ENCODE data around the gene GIPC1.
"Not testable (repeated sequence)": the region's sequence is repeated elsewhere in the genome, so short reads cannot be mapped to it uniquely, and the experiment has no call there.

Gene GIPC1

DNA sequence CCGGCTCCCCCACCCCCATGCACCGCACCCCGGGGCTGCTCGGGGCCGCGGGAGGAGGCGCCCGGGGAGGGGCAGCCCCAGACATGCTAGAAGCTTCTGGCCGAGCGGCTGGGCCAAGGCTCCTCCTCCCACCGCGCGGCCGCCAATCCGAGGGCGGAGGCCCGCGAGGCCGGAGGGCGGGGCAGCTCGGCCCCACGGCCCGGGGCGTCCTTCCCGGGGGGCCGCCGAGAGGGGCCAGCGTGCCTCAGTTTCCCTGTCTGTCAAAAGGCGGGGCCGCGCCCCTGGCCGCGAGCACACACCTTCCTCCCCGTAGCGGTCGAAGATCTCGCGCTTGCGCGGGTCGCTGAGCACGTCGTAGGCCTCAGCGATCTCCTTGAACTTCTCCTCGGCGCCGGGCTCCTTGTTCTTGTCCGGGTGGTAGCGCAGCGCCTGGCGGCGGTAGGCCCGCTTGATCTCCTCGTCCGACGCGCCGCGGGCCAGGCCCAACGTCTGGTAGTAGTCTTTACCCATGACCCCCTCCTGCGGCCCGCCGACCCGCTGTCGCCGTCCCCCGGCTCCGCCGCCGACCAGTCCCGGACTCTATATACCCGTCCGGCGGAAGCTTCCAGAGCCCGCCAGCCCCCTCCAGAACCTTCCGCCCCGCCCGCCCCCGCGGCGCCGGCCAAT lies 22.0 kb upstream of the GIPC1 start, which contains the start of gene DNAJB1:
TSS of gene DNAJB1 (minus strand) at position 558 of the 666 bp plus-strand sequence. CDS start at position 510, 48 bp downstream.
- DNase-seq (ENCODE audit: low read depth), result peak; percentile 82

- DNase-seq (ENCODE audit: low read depth), result peak; percentile 29
Measured at GRCh38 chr19:14517446-14517839, 21.5 kb upstream of the GIPC1 start.

DNA sequence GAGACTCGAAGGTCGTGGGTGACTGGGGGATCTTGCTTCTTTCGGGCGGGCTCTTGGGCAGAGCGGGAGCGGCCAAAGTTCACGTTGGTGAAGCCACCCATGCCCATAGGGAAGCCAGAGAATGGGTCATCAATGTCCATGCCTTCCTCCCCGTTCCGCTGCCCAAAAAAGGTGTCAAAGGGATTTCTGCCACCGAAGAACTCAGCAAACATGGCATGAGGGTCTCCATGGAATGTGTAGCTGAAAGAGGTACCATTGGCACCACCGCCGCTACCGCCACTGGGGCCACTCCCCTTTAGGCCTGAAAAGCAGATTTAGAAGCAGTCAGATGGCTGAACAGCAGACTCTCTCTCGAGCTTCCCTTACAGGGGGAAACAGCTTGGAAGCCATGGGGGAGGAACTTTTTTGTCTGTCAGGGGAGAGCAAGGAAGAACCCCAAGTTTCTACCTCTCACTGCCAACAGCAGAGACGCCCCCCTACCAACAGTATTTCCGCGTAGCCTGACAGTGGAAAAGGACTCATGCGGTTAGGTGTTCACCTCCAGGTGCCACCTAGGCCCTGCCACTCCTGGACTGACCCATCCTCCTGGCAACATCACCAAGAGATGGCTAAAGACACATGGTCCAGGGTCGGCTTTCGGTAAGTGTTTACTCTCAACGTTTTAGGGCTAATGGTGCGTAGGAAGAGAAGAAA lies 21.0 kb upstream of the GIPC1 start:
- no peak for DNase-seq (ENCODE audit: low read depth)

GRCh38 chr19:14516048-14516534 lies 20.2 kb upstream of the GIPC1 start:
- no peak for DNase-seq (ENCODE audit: low read depth)

- DNase-seq (ENCODE audit: low read depth), result no peak
Measured at GRCh38 chr19:14515501-14516047, 19.6 kb upstream of the GIPC1 start.

GRCh38 chr19:14514215-14514863 lies 18.4 kb upstream of the GIPC1 start:
- no peak for DNase-seq (ENCODE audit: low read depth)

DNA sequence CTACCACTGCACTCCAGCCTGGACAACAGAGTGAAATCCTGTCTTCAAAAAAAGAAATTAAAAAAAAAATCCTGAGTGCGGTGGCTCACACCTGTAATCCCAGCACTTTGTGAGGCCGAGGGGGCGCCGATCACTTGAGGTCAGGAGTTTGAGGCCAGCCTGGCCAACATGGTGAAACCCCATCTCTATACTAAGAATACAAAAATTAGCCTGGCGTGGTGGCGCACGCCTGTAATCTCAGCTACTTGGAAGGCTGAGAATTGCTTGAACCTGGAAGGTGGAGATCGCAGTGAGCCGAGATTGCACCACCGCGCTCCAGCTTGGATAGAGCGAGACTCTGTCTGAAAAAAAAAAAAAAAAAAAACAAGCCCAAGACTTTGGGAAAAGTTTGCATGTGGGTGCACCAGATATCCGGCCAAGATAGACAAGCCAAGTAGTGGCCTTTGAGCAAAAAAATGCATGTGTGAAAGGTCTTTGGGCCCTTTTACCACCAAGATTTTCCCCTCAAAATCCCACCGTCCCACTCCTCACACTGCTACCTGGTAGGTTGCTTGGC lies 16.6 kb upstream of the GIPC1 start:
- no peak for DNase-seq (ENCODE audit: low read depth)

DNA sequence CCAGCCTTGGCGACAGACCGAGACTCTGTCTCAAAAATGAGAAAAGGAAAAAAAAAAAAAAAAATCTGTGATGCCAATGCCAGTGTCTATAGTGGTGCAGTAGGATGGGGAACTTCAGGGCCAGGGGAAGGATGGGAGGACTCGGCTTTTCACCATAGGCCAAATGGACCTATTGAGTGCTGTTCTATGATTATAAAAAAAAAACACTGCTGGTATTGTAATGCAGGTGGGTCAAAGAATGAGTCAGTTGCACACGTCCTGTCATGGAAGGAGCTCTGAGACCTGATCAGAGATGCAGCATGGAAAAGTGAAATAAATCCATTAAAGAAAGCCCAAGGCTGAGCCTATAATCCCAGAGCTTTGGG lies 15.3 kb upstream of the GIPC1 start:
- DNase-seq (ENCODE audit: low read depth), result no peak

DNA sequence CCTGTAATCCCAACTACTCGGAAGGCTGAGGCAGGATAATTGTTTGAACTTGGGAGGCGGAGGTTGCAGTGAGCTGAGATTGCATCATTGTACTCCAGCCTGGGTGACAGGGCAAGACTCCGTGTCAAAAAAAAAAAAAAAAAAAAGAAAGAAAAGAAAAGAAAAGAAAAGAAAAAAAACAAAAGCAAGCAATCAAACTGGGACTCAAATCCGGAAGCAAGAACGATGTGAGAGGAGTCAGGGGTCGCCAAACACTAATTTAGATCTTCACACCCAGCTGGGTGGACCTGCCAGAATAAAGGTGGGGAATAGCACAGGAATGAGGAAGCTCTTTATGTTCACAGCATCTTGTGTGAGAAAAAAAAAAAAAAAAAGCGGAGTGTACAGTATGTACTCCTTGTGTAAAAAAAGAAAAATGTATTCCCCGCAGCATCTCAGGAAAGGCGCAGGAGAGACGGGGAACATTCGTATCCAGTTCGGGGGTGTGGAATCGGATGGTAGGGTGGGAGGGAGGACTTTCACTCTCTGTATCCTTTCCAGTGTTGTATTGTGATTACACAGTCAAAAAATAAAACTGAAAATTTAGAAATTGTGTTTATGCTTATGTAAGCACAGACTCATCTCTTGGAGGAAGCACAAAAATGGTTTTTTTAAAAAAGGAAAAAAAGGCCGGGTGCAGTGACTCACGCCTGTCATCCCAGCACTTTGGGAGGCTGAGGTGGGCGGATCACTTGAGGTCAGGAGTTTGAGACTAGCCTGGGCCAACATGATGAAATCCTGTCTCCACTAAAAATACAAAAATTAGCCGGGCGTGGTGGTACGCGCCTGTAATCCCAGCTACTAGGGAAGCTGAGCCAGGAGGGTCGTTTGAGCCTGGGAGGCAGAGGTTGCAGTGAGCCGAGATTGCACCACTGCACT lies 14.6 kb upstream of the GIPC1 start:
- DNase-seq (ENCODE audit: low read depth), result peak; percentile 86

- peak; percentile 26 for DNase-seq (ENCODE audit: low read depth)
Measured at GRCh38 chr19:14507704-14508542, 12.0 kb upstream of the GIPC1 start.

DNA sequence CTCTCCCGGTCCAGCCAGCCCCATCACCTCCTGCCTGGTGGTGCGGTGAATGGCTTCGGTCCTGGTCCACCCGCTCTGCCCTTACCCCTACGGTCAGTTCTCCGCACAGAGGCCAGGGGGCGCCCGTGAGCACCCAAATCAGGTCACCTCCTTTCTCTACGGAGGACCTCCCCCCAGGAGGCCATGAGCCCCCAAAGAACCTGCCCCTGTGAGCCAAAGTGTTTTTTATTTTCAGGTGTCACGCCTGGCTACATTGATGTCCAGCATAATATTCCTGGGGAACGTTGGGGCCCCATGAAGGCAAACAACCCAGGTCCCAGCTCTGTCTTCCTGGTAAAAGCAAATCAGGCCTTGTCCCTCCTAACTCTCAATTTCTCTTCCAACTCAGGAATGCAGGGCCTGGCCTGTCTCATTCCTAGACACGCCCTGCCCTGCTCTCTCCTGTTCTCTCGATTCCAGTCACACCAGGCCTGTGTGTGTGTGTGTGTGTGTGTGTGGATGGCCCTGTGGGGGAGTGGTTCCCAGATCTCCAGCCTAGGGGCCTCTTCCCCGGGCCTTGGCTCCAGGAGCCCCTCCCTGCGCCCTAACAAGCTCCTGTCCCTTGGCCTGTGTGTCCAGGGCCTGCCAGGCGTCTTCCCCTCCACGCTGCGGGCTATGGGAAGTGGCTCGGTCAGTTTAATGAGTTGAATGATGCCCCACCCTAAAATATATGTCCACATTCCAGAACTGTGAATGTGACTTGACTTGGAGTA lies 9.7 kb upstream of the GIPC1 start:
- peak; percentile 45 for DNase-seq (ENCODE audit: low read depth)

- not testable (repeated sequence) for DNase-seq (ENCODE audit: low read depth)
Measured at GRCh38 chr19:14504575-14504974, 8.6 kb upstream of the GIPC1 start.

GRCh38 chr19:14503285-14503684 lies 7.4 kb upstream of the GIPC1 start:
- no peak for DNase-seq (ENCODE audit: low read depth)

- peak; percentile 59 for DNase-seq (ENCODE audit: low read depth)
Measured at GRCh38 chr19:14502334-14503092, 6.6 kb upstream of the GIPC1 start.

GRCh38 chr19:14497228-14497921 lies 1.4 kb upstream of the GIPC1 start:
- peak; percentile 82 for DNase-seq (ENCODE audit: low read depth)

DNA sequence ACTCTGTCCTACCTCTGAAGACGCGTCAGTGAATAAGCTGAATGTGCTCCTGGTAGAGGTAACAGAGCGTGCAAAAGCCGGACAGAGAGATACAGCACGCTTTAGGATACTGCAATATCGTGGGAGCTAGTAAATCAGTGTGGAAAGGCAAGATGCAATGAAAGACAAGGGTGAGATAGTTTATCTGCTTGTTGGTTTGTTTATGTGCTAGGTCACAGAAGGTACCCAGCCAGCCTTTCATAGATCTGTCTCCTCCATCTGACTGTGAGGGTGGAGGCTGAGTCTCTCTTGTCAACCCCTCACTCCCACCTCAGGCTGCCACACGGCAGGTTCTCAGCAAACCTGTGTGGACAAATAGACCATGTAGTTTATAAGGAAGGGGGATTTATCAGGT lies 904 bp upstream of the GIPC1 start:
- DNase-seq (ENCODE audit: low read depth), result no peak

DNA sequence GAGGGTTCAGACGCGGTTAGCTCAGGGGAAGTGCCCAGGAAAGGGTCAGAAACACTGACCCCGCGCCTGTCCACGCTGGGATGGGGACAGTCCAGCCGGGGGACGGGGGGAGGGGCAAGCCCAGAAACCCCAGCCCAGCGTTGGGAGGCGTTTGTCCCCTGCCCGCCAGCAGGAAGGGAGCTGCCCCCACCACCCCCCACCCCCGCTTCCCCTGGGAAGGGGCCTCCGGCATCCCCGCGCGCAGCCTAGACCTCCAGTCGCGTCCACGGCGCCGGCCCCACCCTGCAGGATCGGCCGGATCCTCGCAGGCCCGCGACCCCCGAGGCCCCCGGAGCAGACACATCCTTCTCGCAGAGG lies 277 bp downstream of the GIPC1 start:
- no peak for DNase-seq (ENCODE audit: low read depth)

DNA sequence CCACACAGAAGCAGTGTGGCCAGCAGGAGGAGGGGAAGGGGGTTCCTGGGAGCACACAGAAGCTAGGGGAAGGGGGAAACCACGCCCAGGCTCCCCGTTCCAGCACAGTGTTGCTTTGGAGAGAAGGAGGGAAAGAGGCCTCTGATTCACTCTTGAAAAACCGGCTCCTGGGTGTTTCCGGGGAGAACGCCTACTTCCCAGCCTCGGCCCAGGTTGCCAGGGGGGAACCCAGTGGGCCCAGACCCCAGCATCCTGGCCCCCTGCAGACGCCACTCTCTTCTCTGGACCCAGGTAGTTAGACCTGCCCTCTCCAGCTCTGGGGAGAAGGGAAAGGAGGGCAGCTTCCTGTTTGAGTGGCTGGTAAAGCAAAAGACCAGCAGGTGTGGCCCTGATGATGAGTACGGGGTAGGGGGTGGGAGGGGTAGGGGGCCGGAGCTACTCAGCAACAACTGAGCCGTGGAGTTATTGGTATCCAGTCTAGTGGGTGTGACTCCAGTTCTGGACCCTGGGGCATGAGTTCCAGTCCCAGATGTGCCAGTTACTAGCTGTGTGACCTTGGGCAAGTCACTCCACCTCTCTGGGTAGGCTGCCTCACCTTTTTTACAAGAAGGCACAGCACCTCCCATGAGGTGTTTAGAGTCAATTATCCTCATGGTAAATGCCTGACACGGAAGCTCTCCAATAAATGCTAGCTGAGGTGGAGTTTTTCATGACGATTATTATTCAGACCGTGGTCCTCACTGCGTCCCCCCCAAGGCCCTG lies 836 bp downstream of the GIPC1 start:
- DNase-seq (ENCODE audit: low read depth), result no peak

All from fibroblast of gingiva (primary cell).